H1 (cell line): Measurements from ENCODE around the gene TMEM145. TPM values are rescaled to one million over a fixed set of nuclear protein-coding genes. Genes with fewer than 3 reads are reported as not detected.

ENCODE experiments used
- CTCF ChIA-PET: fragments of 300-600 bp; sonication (Branson Sonifier 250); formaldehyde crosslinking; loops from one replicate; lab custom pipeline; 2021; ENCODE audit not compliant: partially characterized antibody; lab: Charles Lee
- POLR2A ChIA-PET: fragments of 300-600 bp; sonication (Branson Sonifier 250); formaldehyde crosslinking; loops from one replicate; lab custom pipeline; 2021; ENCODE audit warnings: inconsistent platforms; ENCODE audit not compliant: partially characterized antibody; lab: Charles Lee
- DNase-seq, 2 experiments: peaks; one replicate each; pipeline versions ENCODE4 v3.0.0 to v3.0.0-alpha.2; 2010 to 2022; ENCODE audit warnings: low spot score in 2 of 2, low read depth in 1 of 2, mixed read lengths in 1 of 2
- FAIRE-seq: peaks from 2 replicates; lab custom pipeline; 2011; peaks lifted over from hg19 to GRCh38; lab: Jason Lieb, UNC
- H2AFZ ChIP-seq: 2 replicates; pipeline ENCODE4 v1.8.1; 2012; ENCODE audit warnings: low read length, inconsistent platforms
- H2AK5ac ChIP-seq: 2 replicates; pipeline ENCODE4 v1.6.1; 2013; ENCODE audit warnings: low read depth, low read length
- H2BK120ac ChIP-seq: replicated peaks from 2 replicates; pipeline ENCODE3; 2013; ENCODE audit warnings: low read depth, low read length, inconsistent platforms
- H2BK12ac ChIP-seq: 2 replicates; pipeline ENCODE4 v1.6.1; 2013; ENCODE audit warnings: low read depth, low read length
- H2BK15ac ChIP-seq: 2 replicates; pipeline ENCODE4 v1.6.1; 2013; ENCODE audit warnings: low read length
- H2BK20ac ChIP-seq: 2 replicates; pipeline ENCODE4 v1.6.1; 2013; ENCODE audit warnings: low read length
- H2BK5ac ChIP-seq: 2 replicates; pipeline ENCODE4 v1.6.1; 2013; ENCODE audit warnings: low read depth, low read length
- H3K14ac ChIP-seq: 2 replicates; pipeline ENCODE4 v1.6.1; 2013; ENCODE audit warnings: inconsistent platforms; ENCODE audit not compliant: insufficient read length
- H3K18ac ChIP-seq: 2 replicates; pipeline ENCODE4 v1.6.1; 2013; ENCODE audit warnings: low read length; ENCODE audit errors: extremely low read depth
- H3K23ac ChIP-seq: 2 replicates; pipeline ENCODE4 v1.6.1; 2013; ENCODE audit warnings: inconsistent platforms; ENCODE audit not compliant: insufficient read length
- H3K23me2 ChIP-seq: 2 replicates; pipeline ENCODE4 v1.6.1; 2013; ENCODE audit warnings: low read depth, low read length
- H3K27ac ChIP-seq: 2 replicates; pipeline ENCODE4 v1.6.1; 2011; ENCODE audit warnings: low read depth, low read length, inconsistent platforms
- H3K27me3 ChIP-seq, 4 experiments: replicated peaks in 1 of 4; 1 replicate in 1 of 4; 2 replicates in 3 of 4; pipeline versions ENCODE4 v1.6.1 to v1.8.1; 2011 to 2013; ENCODE audit warnings: low read length in 3 of 4, mild to moderate bottlenecking in 3 of 4, inconsistent platforms in 2 of 4, mixed read lengths in 2 of 4, moderate library complexity in 1 of 4; ENCODE audit not compliant: control insufficient read depth in 3 of 4, insufficient read depth in 3 of 4; ENCODE audit errors: extremely low read depth in 1 of 4
- H3K36me3 ChIP-seq, 4 experiments: 2 replicates each; pipeline versions ENCODE4 v1.6.1 to v1.8.1; 2011 to 2013; ENCODE audit warnings: mild to moderate bottlenecking in 4 of 4, low read length in 3 of 4, moderate library complexity in 2 of 4, control low read depth in 1 of 4, inconsistent platforms in 1 of 4; ENCODE audit not compliant: insufficient read depth in 4 of 4, control insufficient read depth in 2 of 4
- H3K4ac ChIP-seq: replicated peaks from 2 replicates; pipeline ENCODE3; 2013; ENCODE audit warnings: low read length, low read depth, mixed read lengths, inconsistent platforms; ENCODE audit not compliant: insufficient read length
- H3K4me1 ChIP-seq, 4 experiments: replicated peaks in 1 of 4; 1 replicate in 1 of 4; 2 replicates in 3 of 4; pipeline versions ENCODE4 v1.6.1 to v1.8.1; 2011 to 2013; ENCODE audit warnings: low read length in 3 of 4, inconsistent platforms in 2 of 4, mixed read lengths in 1 of 4; ENCODE audit not compliant: insufficient read depth in 4 of 4, control insufficient read depth in 3 of 4
- H3K4me2 ChIP-seq, 2 experiments: 2 replicates each; pipeline versions ENCODE4 v1.6.1 to v1.8.1; 2011 to 2013; ENCODE audit warnings: low read depth in 2 of 2, low read length in 2 of 2, control low read depth in 1 of 2, inconsistent platforms in 1 of 2, mild to moderate bottlenecking in 1 of 2; ENCODE audit not compliant: insufficient read depth in 1 of 2
- H3K4me3 ChIP-seq, 4 experiments: fragments of 200-600, 300-600 bp in 1 of 4; sonication (generic), shearing (Covaris generic), sonication (Bioruptor Twin) in 1 of 4; 2 replicates each; pipeline versions ENCODE4 v1.5.1 to v1.8.1; 2011 to 2016; ENCODE audit warnings: low read length in 4 of 4, low read depth in 3 of 4, control low read depth in 2 of 4, inconsistent platforms in 2 of 4, mild to moderate bottlenecking in 2 of 4, mixed read lengths in 1 of 4, moderate library complexity in 1 of 4; ENCODE audit not compliant: insufficient read depth in 2 of 4; ENCODE audit errors: extremely low read depth in 1 of 4
- H3K56ac ChIP-seq: replicated peaks from 2 replicates; pipeline ENCODE3; 2013; ENCODE audit warnings: low read depth, mild to moderate bottlenecking, mixed read lengths, low read length, inconsistent platforms; ENCODE audit not compliant: insufficient read length
- H3K79me1 ChIP-seq: 2 replicates; pipeline ENCODE4 v1.6.1; 2013; ENCODE audit warnings: low read depth, low read length, control low read depth
- H3K79me2 ChIP-seq, 2 experiments: 2 replicates each; pipeline versions ENCODE4 v1.6.1 to v1.8.1; 2012 to 2013; ENCODE audit warnings: low read length in 2 of 2, mild to moderate bottlenecking in 2 of 2, inconsistent platforms in 1 of 2; ENCODE audit not compliant: insufficient read depth in 2 of 2, control insufficient read depth in 1 of 2
- H3K9ac ChIP-seq, 4 experiments: replicated peaks in 1 of 4; 1 replicate in 1 of 4; 2 replicates in 3 of 4; pipeline versions ENCODE4 v1.6.1 to v1.8.1; 2011 to 2013; ENCODE audit warnings: low read depth in 3 of 4, low read length in 3 of 4, control low read depth in 2 of 4, mild to moderate bottlenecking in 2 of 4, moderate library complexity in 2 of 4, inconsistent platforms in 1 of 4; ENCODE audit errors: extremely low read depth in 1 of 4
- H3K9me3 ChIP-seq, 2 experiments: 2 replicates each; pipeline versions ENCODE4 v1.6.1 to v1.8.1; 2012 to 2013; ENCODE audit warnings: mild to moderate bottlenecking in 2 of 2, moderate library complexity in 2 of 2, control low read depth in 1 of 2, inconsistent platforms in 1 of 2, low read depth in 1 of 2, low read length in 1 of 2, mixed read lengths in 1 of 2; ENCODE audit not compliant: insufficient read depth in 2 of 2
- H4K20me1 ChIP-seq, 2 experiments: replicated peaks in 1 of 2; 2 replicates each; pipeline versions ENCODE3 to v1.8.1; 2011 to 2013; ENCODE audit warnings: inconsistent platforms in 2 of 2, low read length in 2 of 2, mild to moderate bottlenecking in 1 of 2; ENCODE audit not compliant: insufficient read depth in 2 of 2, control insufficient read depth in 1 of 2
- H4K5ac ChIP-seq: 2 replicates; pipeline ENCODE4 v1.6.1; 2013; ENCODE audit warnings: low read length, low read depth, mixed read lengths, inconsistent platforms; ENCODE audit not compliant: insufficient read length
- H4K8ac ChIP-seq: 2 replicates; pipeline ENCODE4 v1.8.0; 2013; ENCODE audit warnings: mild to moderate bottlenecking, moderate library complexity, low read length, inconsistent platforms; ENCODE audit not compliant: insufficient read depth; ENCODE audit errors: extremely low read depth
- H4K91ac ChIP-seq: replicated peaks from 2 replicates; pipeline ENCODE3; 2013; ENCODE audit warnings: low read length, mixed read lengths, inconsistent platforms; ENCODE audit not compliant: insufficient read length
- BACH1 ChIP-seq: IDR thresholded peaks from 2 replicates; pipeline ENCODE4 v1.6.1; 2012; ENCODE audit warnings: low read length, improper control_type of control experiment
- CREB1 ChIP-seq: IDR thresholded peaks from 2 replicates; pipeline ENCODE4 v1.6.1; 2012; ENCODE audit warnings: inconsistent platforms
- CTBP2 ChIP-seq: IDR thresholded peaks from 2 replicates; pipeline ENCODE4 v1.7.0; 2011; ENCODE audit warnings: borderline replicate concordance, mild to moderate bottlenecking, moderate library complexity, mixed read lengths, low read length; ENCODE audit not compliant: insufficient read depth, insufficient read length
- CTCF ChIP-seq, 3 experiments: IDR thresholded peaks; 1 replicate in 2 of 3; 2 replicates in 1 of 3; pipeline versions ENCODE4 v1.5.1 to v1.6.1; 2011; ENCODE audit warnings: low read length in 3 of 3, mild to moderate bottlenecking in 3 of 3, inconsistent platforms in 2 of 3, low read depth in 1 of 3, moderate library complexity in 1 of 3; ENCODE audit not compliant: insufficient read depth in 1 of 3; ENCODE audit errors: control extremely low read depth in 1 of 3
- EZH2 ChIP-seq: fragments of 200-600 bp; sonication (generic); IDR thresholded peaks from 2 replicates; pipeline ENCODE4 v1.7.1; 2012; ENCODE audit warnings: low read depth, mild to moderate bottlenecking, moderate library complexity, low read length, inconsistent platforms; ENCODE audit not compliant: severe bottlenecking
- JUND ChIP-seq: IDR thresholded peaks from 2 replicates; pipeline ENCODE4 v1.6.1; 2011; ENCODE audit warnings: mild to moderate bottlenecking, improper control_type of control experiment, low read length
- MAX ChIP-seq: IDR thresholded peaks from 2 replicates; pipeline ENCODE4 v1.6.1; 2012; ENCODE audit warnings: inconsistent platforms
- POLR2A ChIP-seq, 2 experiments: IDR thresholded peaks; 1 replicate in 1 of 2; 2 replicates in 1 of 2; pipeline ENCODE4 v1.6.1; 2011; ENCODE audit warnings: low read depth in 2 of 2, low read length in 2 of 2, mild to moderate bottlenecking in 2 of 2; ENCODE audit errors: control extremely low read depth in 1 of 2
- POU5F1 ChIP-seq: IDR thresholded peaks from 2 replicates; pipeline ENCODE4 v1.6.1; 2011; ENCODE audit warnings: low read depth, mild to moderate bottlenecking, low read length, moderate library complexity
- RNF2 ChIP-seq: fragments of 200-900, 300-1000 bp; sonication (generic); IDR thresholded peaks from 2 replicates; pipeline ENCODE4 v1.7.1; 2016; ENCODE audit warnings: borderline replicate concordance, low read depth, mild to moderate bottlenecking, antibody characterized with exemption, low read length; ENCODE audit not compliant: poor library complexity, severe bottlenecking; ENCODE audit errors: missing control alignments
- SP1 ChIP-seq: IDR thresholded peaks from 2 replicates; pipeline ENCODE4 v1.6.1; 2011; ENCODE audit warnings: low read depth, low read length
- TBP ChIP-seq: IDR thresholded peaks from 2 replicates; pipeline ENCODE4 v1.6.1; 2011; ENCODE audit warnings: low read depth, low read length, improper control_type of control experiment
- WGBS, 2 experiments: shearing (Covaris generic) in 1 of 2; methylation state at CpG; one replicate each; pipeline versions ENCODE4 v1.1.6 to v1.1.7; 2013 to 2015; ENCODE audit warnings: low lambda C conversion rate in 2 of 2, mixed read lengths in 2 of 2, inconsistent platforms in 1 of 2, low coverage in 1 of 2, missing lambda C conversion rate in 1 of 2; ENCODE audit not compliant: insufficient replicate concordance in 2 of 2, insufficient coverage in 1 of 2, insufficient read length in 1 of 2; ENCODE audit errors: extremely low coverage in 1 of 2, missing lambda C conversion rate in 1 of 2; 5-methylcytosine and 5-hydroxymethylcytosine counted together
- polyA plus RNA-seq, 7 experiments: library from polyadenylated mRNA; depleted of rRNA in 3 of 7; stranded (reverse) in 5 of 7; unstranded in 2 of 7; fragments of >200 nt in 5 of 7; fragments of 200-250 nt in 2 of 7; gene quantifications; 1 replicate in 5 of 7; 2 replicates in 1 of 7; 4 replicates in 1 of 7; pipeline versions ENCODE4 v1.2.1 to v1.2.3, GENCODE V29; 2011 to 2013; ENCODE audit warnings: missing spikeins in 2 of 7, mixed read lengths in 2 of 7
- total RNA-seq: library from RNA; stranded (reverse); fragmentation: NEBNext Ultra II Directional; extraction: Animal tissue kit (Norgen Biotek cat#: 25700); gene quantifications from 2 replicates; pipeline ENCODE4 v1.2.1, GENCODE V29; 2021

The TMEM145 gene
- total and polyA plus RNA-seq, 2 of the 8 experiments (the other 6 are each of a cell fraction or from before 2014, with no cell fraction given): 2.3 to 4.7 TPM

- no peak for FAIRE-seq
- no peak overlapping the region for H3K4ac ChIP-seq
- CTCF ChIA-PET: no interaction called here
- no peak overlapping the region for H2BK20ac ChIP-seq
- no peak overlapping the region for H2BK15ac ChIP-seq
- no peak overlapping the region for H2BK120ac ChIP-seq
- H3K14ac ChIP-seq: no peak overlapping the region
- no peak overlapping the region for H4K91ac ChIP-seq
- POLR2A ChIA-PET: no interaction called here
- H3K4me3 ChIP-seq: no peak overlapping the region
- H3K4me1 ChIP-seq: no peaks in the 10 kb centered on the region; a peak in 1 of 7 replicates
- H3K9me3 ChIP-seq: no peaks in the 10 kb centered on the region
- no peak overlapping the region for H3K27ac ChIP-seq
- H3K79me1 ChIP-seq: peaks cover 2% of the 10 kb centered on the region; the same call in 1 of the 2 replicates
- no peaks in the 10 kb centered on the region for H3K27me3 ChIP-seq
- TF ChIP-seq BACH1 (no peak), SP1 (no peak), MAX (no peak), RNF2 (no peak), JUND (no peak), CTCF (IDR thresholded peaks at IDR 0.05; ENCODE audit: control extremely low read depth in 1 of 3, insufficient read depth in 1 of 3, low read depth in 1 of 3, low read length in 3 of 3) (no peak), POU5F1 (no peak), CTBP2 (no peak), TBP (no peak), CREB1 (no peak), EZH2 (no peak), POLR2A (IDR thresholded peaks at IDR 0.05; ENCODE audit: control extremely low read depth in 1 of 2, low read depth in 2 of 2, low read length in 2 of 2) (no peak)
- no peak overlapping the region for H2BK5ac ChIP-seq
- H2AFZ ChIP-seq: no peak overlapping the region
- no peak overlapping the region for H3K18ac ChIP-seq
- H2BK12ac ChIP-seq: no peak overlapping the region
- H2AK5ac ChIP-seq: no peak overlapping the region
- no peak overlapping the region for H4K8ac ChIP-seq
- no peaks in the 10 kb centered on the region; the same call in 1 of the 2 replicates for H3K23me2 ChIP-seq
- no peak for DNase-seq
- H3K9ac ChIP-seq: no peak overlapping the region
- H3K4me2 ChIP-seq: no peak overlapping the region
- H3K36me3 ChIP-seq: peaks cover 0 to 8% (median 2%) of the 10 kb centered on the region in 4 experiments; a peak in 1 of 8 replicates
- WGBS, 2 experiments: 87% methylated on average over 19 of the region's 19 CpGs; no CpG with 5 or more reads in 1 of the 2 experiments
- no peak overlapping the region for H3K56ac ChIP-seq
- no peaks in the 10 kb centered on the region; a peak in 1 of 4 replicates for H3K79me2 ChIP-seq
- H3K23ac ChIP-seq: no peak overlapping the region
- H4K5ac ChIP-seq: no peak overlapping the region
- peaks cover 0 to 11% of the 10 kb centered on the region in 2 experiments for H4K20me1 ChIP-seq
Observed at GRCh38 chr19:42335971-42336370, 22.9 kb downstream of the TMEM145 start.
